Measurements from ENCODE around the gene WDR5.
"Not testable (repeated sequence)": the region's sequence is repeated elsewhere in the genome, so short reads cannot be mapped to it uniquely, and the experiment has no call there.

WDR5 gene

DNA sequence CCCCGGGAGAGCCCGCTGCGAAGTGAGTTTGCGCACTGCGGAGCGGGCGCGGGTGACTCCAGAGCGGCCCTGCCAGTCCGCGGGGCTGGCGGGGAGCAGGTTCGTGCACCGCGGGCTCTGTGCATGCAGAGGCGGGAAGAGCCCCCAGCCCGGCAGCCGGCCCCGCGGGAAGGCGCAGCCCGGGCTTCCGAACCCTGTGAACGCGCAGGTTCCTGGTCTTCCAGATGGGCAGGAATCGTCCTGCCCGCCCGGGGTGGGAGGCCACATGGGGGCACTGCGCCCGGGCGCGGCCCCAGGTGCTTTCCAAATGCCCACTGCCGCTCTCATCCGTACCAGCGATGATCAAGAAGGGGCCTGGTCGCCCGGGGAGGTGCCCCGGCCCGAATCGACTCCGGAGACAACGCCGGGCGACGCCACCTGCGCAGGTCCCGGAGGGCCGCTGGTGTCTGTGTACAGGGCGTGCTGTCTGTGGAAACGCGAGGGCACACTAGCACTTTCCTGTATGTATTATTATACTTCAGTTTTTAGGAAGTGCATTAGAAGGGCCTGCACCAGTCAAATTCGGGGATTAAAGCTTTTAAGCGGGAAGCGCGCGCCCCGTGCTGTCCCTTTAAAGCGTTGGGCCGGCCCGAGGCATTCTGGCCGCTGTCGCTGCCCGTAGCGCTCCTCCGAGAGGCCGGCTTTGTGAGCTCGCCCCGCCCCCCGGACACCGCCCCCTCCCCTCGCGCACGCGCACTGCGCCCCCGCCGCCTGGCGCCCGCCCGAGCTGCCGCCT lies at the start of gene WDR5:
TSS of gene WDR5 (plus strand) at position 740 of the 775 bp plus-strand sequence. CDS start 3,796 bp downstream, outside the sequence.
- peak; percentile 92 for DNase-seq (ENCODE audit: low read depth)
- TF ChIP-seq CTCF (IDR thresholded peaks at IDR 0.05; ENCODE audit: insufficient read depth, low read depth, low read length, missing control alignments) = no peak

DNA sequence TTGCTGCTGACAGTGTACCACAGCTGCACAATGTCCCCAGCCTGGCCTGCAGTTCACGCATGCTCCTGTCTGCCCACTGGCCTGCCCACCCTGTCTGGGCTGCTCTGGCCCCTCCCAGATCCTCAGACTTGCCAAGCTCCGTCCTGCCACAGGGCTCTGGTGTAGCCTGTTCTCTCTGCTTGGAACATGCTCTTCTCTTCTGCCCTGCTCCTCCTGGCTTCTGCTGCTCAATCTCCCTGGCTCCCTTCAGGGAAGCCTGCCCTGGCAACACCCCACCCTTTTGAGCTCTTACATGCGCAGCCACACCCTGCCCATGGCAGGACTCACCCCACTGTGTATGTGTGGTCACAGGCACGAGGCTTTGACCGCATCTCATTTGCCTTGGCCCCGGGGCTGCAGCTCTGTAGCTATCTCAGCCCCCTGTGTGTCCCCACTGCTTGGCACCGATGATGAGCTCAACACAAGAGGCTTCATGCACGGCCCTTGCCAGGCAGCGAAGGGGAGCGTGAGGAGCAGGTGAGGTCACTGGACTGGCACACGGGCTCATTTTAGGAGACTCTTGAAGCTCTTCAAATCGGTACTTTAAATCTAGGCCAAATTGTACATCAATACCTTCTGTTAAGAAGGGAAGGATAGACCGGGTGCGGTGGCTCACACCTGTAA lies 47.7 kb upstream of the WDR5 start:
- no peak for DNase-seq (ENCODE audit: low read depth)
- TF ChIP-seq CTCF (IDR thresholded peaks at IDR 0.05; ENCODE audit: insufficient read depth, low read depth, low read length, missing control alignments) = no peak
- H3K4me3 ChIP-seq (ENCODE audit: low read length) = no peak overlapping the region

More for the DNA sequence above, at the start of gene WDR5:
- H3K4me3 ChIP-seq (ENCODE audit: low read length) = peak within 1 kb of the TSS; percentile 89

- TF ChIP-seq CTCF (IDR thresholded peaks at IDR 0.05; ENCODE audit: insufficient read depth, low read depth, low read length, missing control alignments) = no peak
- DNase-seq (ENCODE audit: low read depth) = no peak
These were observed 45.9 kb upstream of the WDR5 start for GRCh38 chr9:134089972-134090371.

DNA sequence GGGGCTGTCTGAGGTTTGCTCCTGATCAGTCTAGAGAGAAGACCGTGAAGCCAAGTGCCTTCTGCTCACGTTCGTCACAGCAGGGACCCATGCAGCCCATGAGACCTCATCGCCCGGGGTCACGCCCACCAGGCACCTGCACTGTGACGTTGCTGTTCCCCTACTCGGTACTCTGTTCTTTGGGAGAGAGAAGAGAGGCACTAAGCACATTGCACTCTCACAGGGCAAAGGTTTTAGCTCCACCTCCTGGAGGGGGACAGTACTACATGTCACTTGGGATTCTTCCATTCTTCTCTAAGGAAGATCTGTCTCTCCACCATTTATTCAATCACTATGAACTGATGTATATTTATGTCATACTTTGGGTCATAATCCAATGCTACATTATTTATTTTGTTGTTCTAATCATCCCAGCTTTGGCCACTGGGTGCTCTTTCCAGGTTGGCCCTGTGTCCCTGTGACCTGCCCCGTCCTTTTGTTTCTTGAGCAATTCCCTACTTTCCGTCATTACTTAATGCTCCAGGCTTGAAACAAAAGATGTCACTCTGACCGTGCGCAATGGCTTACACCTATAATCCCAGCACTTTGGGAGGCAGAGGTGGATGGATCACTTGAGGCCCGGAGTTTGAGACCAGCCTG lies 36.6 kb upstream of the WDR5 start:
- TF ChIP-seq CTCF (IDR thresholded peaks at IDR 0.05; ENCODE audit: insufficient read depth, low read depth, low read length, missing control alignments) = peak; percentile 88
- H3K4me3 ChIP-seq (ENCODE audit: low read length) = no peak overlapping the region
- DNase-seq (ENCODE audit: low read depth) = peak; percentile 65

More at GRCh38 chr9:134089972-134090371, 45.9 kb upstream of the WDR5 start:
- no peak overlapping the region for H3K4me3 ChIP-seq (ENCODE audit: low read length)

- no peak for DNase-seq (ENCODE audit: low read depth)
- H3K4me3 ChIP-seq (ENCODE audit: low read length) = no peak overlapping the region
- TF ChIP-seq CTCF (IDR thresholded peaks at IDR 0.05; ENCODE audit: insufficient read depth, low read depth, low read length, missing control alignments) = no peak
These were observed 35.8 kb upstream of the WDR5 start for GRCh38 chr9:134100040-134100439.

- DNase-seq (ENCODE audit: low read depth); H3K4me3 ChIP-seq (ENCODE audit: low read length): not testable (repeated sequence)
These were observed 34.7 kb upstream of the WDR5 start for GRCh38 chr9:134101133-134101532.

- no peak for DNase-seq (ENCODE audit: low read depth)
- H3K4me3 ChIP-seq (ENCODE audit: low read length) = no peak overlapping the region
- no peak for TF ChIP-seq CTCF (IDR thresholded peaks at IDR 0.05; ENCODE audit: insufficient read depth, low read depth, low read length, missing control alignments)
These were observed 34.2 kb upstream of the WDR5 start for GRCh38 chr9:134101623-134102149.

Measured in epithelial cell of esophagus (primary cell).